ENCODE data around the gene PUS10.

Gene PUS10

DNA sequence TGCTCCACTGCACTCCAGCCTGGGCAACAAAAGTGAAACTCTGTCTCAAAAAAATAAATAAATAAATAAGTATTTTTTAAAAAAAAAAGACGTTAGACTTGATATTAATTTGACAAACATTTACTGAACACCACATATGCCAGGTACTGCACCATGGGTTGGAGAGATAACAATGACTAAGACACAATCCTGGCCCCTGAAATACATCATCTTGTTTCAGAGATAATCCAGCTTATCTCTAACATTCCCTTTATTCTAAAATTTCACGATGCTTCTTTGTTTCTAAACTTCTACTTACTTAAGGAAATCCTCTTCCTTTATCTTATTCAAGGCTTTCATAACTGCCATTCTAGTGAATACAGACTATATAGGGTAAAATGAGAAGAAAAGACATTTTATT lies 55.5 kb downstream of the PUS10 start:
- Histone ChIP-seq H3K9ac (no peak overlapping the region), H3K4me1 (ENCODE audit: low read depth, poor library complexity, severe bottlenecking) (no peaks in the 10 kb centered on the region), H4K20me1 (ENCODE audit: insufficient read depth) (no peaks in the 10 kb centered on the region), H3K27ac (no peak overlapping the region), H3K4me3 (IDR thresholded peaks at IDR 0.05; ENCODE audit: insufficient read depth, low read depth, low read length) (no peak overlapping the region), H3K27me3 (ENCODE audit: insufficient read depth, low read depth) (no peaks in the 10 kb centered on the region), H3K4me2 (no peak overlapping the region), H3K79me2 (ENCODE audit: insufficient read depth, low read depth) (no peaks in the 10 kb centered on the region), H2AFZ (ENCODE audit: low read depth) (no peak overlapping the region), H3K36me3 (ENCODE audit: insufficient read depth) (no peaks in the 10 kb centered on the region)
- TF ChIP-seq, protein P1, sequence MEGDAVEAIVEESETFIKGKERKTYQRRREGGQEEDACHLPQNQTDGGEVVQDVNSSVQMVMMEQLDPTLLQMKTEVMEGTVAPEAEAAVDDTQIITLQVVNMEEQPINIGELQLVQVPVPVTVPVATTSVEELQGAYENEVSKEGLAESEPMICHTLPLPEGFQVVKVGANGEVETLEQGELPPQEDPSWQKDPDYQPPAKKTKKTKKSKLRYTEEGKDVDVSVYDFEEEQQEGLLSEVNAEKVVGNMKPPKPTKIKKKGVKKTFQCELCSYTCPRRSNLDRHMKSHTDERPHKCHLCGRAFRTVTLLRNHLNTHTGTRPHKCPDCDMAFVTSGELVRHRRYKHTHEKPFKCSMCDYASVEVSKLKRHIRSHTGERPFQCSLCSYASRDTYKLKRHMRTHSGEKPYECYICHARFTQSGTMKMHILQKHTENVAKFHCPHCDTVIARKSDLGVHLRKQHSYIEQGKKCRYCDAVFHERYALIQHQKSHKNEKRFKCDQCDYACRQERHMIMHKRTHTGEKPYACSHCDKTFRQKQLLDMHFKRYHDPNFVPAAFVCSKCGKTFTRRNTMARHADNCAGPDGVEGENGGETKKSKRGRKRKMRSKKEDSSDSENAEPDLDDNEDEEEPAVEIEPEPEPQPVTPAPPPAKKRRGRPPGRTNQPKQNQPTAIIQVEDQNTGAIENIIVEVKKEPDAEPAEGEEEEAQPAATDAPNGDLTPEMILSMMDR (conservative IDR thresholded peaks at IDR 0.05; ENCODE audit: low read depth, low read length) = no peak

DNA sequence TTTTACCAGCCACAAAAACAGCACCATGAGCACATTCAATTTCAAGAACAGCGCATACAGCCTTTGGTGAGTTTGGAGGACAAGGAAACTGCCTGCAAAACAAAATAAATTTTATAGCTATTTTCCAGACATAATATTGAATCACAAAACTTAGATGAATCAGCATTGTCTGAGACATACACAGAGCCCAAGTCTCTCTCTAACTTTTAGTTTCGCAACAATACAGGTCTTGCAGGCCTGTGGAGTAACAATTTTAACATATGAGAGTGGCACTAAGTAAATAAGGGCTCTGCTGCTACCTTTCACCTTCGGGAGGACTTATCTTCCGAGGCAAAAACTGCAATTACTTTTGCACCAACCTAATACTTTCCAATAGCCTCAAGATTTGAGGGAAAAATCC lies 56.6 kb downstream of the PUS10 start:
- Histone ChIP-seq H3K79me2 (ENCODE audit: insufficient read depth, low read depth) (no peaks in the 10 kb centered on the region), H3K4me2 (no peak overlapping the region), H3K27ac (no peak overlapping the region), H3K27me3 (ENCODE audit: insufficient read depth, low read depth) (no peaks in the 10 kb centered on the region), H3K4me3 (IDR thresholded peaks at IDR 0.05; ENCODE audit: insufficient read depth, low read depth, low read length) (no peak overlapping the region), H4K20me1 (ENCODE audit: insufficient read depth) (no peaks in the 10 kb centered on the region), H2AFZ (ENCODE audit: low read depth) (no peak overlapping the region), H3K4me1 (ENCODE audit: low read depth, poor library complexity, severe bottlenecking) (no peaks in the 10 kb centered on the region), H3K36me3 (ENCODE audit: insufficient read depth) (no peaks in the 10 kb centered on the region), H3K9ac (no peak overlapping the region)
- TF ChIP-seq, protein P1 (conservative IDR thresholded peaks at IDR 0.05; ENCODE audit: low read depth, low read length) = no peak

DNA sequence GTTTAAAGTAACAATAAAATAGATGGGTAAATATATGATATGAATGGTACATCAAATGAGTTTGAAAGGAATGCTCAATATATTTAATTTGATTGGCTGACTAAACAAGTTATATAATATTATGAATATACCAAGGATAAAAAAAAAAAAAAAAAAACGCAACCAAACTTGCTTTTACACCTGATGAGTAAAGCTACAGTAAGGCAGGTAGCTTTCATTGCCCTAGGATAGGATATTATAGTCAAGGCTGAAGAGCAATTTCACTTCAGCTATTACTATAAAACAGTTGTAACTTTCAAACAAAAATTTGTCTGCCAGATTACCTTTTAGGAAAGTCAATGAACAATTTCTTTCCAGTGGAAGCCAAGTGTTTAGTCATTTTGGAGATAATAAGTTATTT lies 57.3 kb downstream of the PUS10 start:
- H3K4me1 ChIP-seq (ENCODE audit: low read depth, poor library complexity, severe bottlenecking) = no peaks in the 10 kb centered on the region
- H3K4me2 ChIP-seq = no peak overlapping the region
- no peak overlapping the region for H3K4me3 ChIP-seq (IDR thresholded peaks at IDR 0.05; ENCODE audit: insufficient read depth, low read depth, low read length)
- no peaks in the 10 kb centered on the region for H3K36me3 ChIP-seq (ENCODE audit: insufficient read depth)
- no peaks in the 10 kb centered on the region for H3K27me3 ChIP-seq (ENCODE audit: insufficient read depth, low read depth)
- no peak overlapping the region for H3K9ac ChIP-seq
- H3K27ac ChIP-seq = no peak overlapping the region
- no peaks in the 10 kb centered on the region for H3K79me2 ChIP-seq (ENCODE audit: insufficient read depth, low read depth)
- TF ChIP-seq, protein P1 (conservative IDR thresholded peaks at IDR 0.05; ENCODE audit: low read depth, low read length) = no peak
- H2AFZ ChIP-seq (ENCODE audit: low read depth) = no peak overlapping the region
- H4K20me1 ChIP-seq (ENCODE audit: insufficient read depth) = no peaks in the 10 kb centered on the region

DNA sequence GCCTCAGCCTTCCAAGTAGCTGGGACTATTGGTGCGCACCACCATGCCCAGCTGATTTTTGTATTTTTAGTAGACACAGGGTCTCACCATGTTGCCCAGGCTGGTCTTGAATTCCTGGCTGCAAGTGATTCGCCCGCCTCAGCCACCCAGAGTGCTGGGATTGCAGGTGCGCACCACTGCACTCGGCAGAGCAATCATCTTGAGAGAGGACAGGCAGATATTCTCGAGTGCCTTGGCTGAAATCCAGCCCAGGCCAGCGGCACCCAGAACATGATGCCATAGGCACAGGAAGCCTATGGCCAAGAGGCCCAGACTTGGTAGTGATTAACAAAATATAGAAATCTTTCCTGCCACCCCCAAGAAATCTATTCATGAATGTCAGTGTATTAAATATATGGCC lies 58.6 kb downstream of the PUS10 start:
- TF ChIP-seq, protein P1 (conservative IDR thresholded peaks at IDR 0.05; ENCODE audit: low read depth, low read length) = no peak
- Histone ChIP-seq H3K27ac (no peak overlapping the region), H4K20me1 (ENCODE audit: insufficient read depth) (no peaks in the 10 kb centered on the region), H3K9ac (no peak overlapping the region), H3K36me3 (ENCODE audit: insufficient read depth) (no peaks in the 10 kb centered on the region), H3K4me3 (IDR thresholded peaks at IDR 0.05; ENCODE audit: insufficient read depth, low read depth, low read length) (no peak overlapping the region), H3K4me1 (ENCODE audit: low read depth, poor library complexity, severe bottlenecking) (no peaks in the 10 kb centered on the region), H3K27me3 (ENCODE audit: insufficient read depth, low read depth) (no peaks in the 10 kb centered on the region), H3K4me2 (no peak overlapping the region), H3K79me2 (ENCODE audit: insufficient read depth, low read depth) (no peaks in the 10 kb centered on the region), H2AFZ (ENCODE audit: low read depth) (no peak overlapping the region)

DNA sequence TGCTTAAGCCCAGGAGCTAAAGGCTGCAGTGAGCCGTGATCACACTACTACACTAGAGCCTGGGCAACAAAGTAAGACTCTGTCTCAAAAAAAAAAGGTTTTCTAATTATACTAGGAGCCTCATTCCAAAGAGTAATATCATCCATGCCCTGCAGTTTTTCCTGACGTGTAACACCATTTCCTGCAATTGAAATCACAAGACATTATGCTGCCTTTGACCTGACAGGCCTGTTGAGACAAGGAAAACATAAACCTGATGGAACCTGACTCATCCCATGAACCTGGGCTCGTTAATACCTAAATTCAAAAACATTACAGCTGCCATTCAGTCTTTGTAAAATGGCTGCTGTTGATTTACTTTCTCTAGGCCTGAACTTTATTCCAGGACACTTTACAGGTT lies 59.3 kb downstream of the PUS10 start:
- TF ChIP-seq, protein P1 (conservative IDR thresholded peaks at IDR 0.05; ENCODE audit: low read depth, low read length) = no peak
- H3K4me2 ChIP-seq = no peak overlapping the region
- no peaks in the 10 kb centered on the region for H3K27me3 ChIP-seq (ENCODE audit: insufficient read depth, low read depth)
- H3K79me2 ChIP-seq (ENCODE audit: insufficient read depth, low read depth) = no peaks in the 10 kb centered on the region
- H3K27ac ChIP-seq = no peak overlapping the region
- H3K36me3 ChIP-seq (ENCODE audit: insufficient read depth) = no peaks in the 10 kb centered on the region
- H3K4me3 ChIP-seq (IDR thresholded peaks at IDR 0.05; ENCODE audit: insufficient read depth, low read depth, low read length) = no peak overlapping the region
- H3K9ac ChIP-seq = no peak overlapping the region
- H2AFZ ChIP-seq (ENCODE audit: low read depth) = no peak overlapping the region
- H4K20me1 ChIP-seq (ENCODE audit: insufficient read depth) = no peaks in the 10 kb centered on the region
- no peaks in the 10 kb centered on the region for H3K4me1 ChIP-seq (ENCODE audit: low read depth, poor library complexity, severe bottlenecking)

Data from KMS-11 (cell line).